ENCODE results near the gene SMKR1. TPM values are rescaled to one million over a fixed set of nuclear protein-coding genes. Genes with fewer than 3 reads are reported as not detected.
"Not testable (repeated sequence)": the region's sequence is repeated elsewhere in the genome, so short reads cannot be mapped to it uniquely, and the experiment has no call there.

Gene SMKR1
- total RNA-seq, 1 experiment from 2014 or later, result not detected

- intact Hi-C loops (cut with micrococcal nuclease; ENCODE audit: unreplicated experiment), result no loop called here
- peak; percentile 16 for DNase-seq
- no peak for TF ChIP-seq CTCF (IDR thresholded peaks at IDR 0.05; ENCODE audit: unreplicated experiment)
Measured at GRCh38 chr7:129530795-129531391, 28.6 kb downstream of the SMKR1 start.

GRCh38 chr7:129531721-129532120 lies 29.4 kb downstream of the SMKR1 start:
- CTCF ChIA-PET, result no interaction called here
- intact Hi-C loops (cut with micrococcal nuclease; ENCODE audit: unreplicated experiment), result no loop called here
- no peaks in the 10 kb centered on the region for H3K27me3 Mint-ChIP-seq (ENCODE audit: unreplicated experiment)
- DNase-seq, result no peak
- no peak for TF ChIP-seq CTCF (IDR thresholded peaks at IDR 0.05; ENCODE audit: unreplicated experiment)
- no TSS peak for BruUV-seq (replicated peaks)
- no peak overlapping the region for H3K4me3 Mint-ChIP-seq (ENCODE audit: low read depth, unreplicated experiment)
- no peaks in the 10 kb centered on the region for H3K9me3 Mint-ChIP-seq (ENCODE audit: low read depth, unreplicated experiment)
- H3K36me3 Mint-ChIP-seq (ENCODE audit: insufficient read depth, unreplicated experiment), result no peaks in the 10 kb centered on the region
- no peaks in the 10 kb centered on the region for H3K4me1 Mint-ChIP-seq (ENCODE audit: low read depth, unreplicated experiment)
- no peak overlapping the region for H3K27ac Mint-ChIP-seq (ENCODE audit: unreplicated experiment)

More at GRCh38 chr7:129530795-129531391, 28.6 kb downstream of the SMKR1 start:
- CTCF ChIA-PET, result no interaction called here
- Mint-ChIP-seq H3K4me3 (ENCODE audit: low read depth, unreplicated experiment) (no peak overlapping the region), H3K36me3 (ENCODE audit: insufficient read depth, unreplicated experiment) (no peaks in the 10 kb centered on the region), H3K4me1 (ENCODE audit: low read depth, unreplicated experiment) (no peaks in the 10 kb centered on the region), H3K9me3 (ENCODE audit: low read depth, unreplicated experiment) (no peaks in the 10 kb centered on the region), H3K27me3 (ENCODE audit: unreplicated experiment) (peaks cover 4% of the 10 kb centered on the region), H3K27ac (ENCODE audit: unreplicated experiment) (no peak overlapping the region)
- BruUV-seq (replicated peaks), result no TSS peak

- DNase-seq, result no peak
- intact Hi-C loops (cut with micrococcal nuclease; ENCODE audit: unreplicated experiment), result no loop called here
- no TSS peak for BruUV-seq (replicated peaks)
- H3K36me3 Mint-ChIP-seq (ENCODE audit: insufficient read depth, unreplicated experiment), result no peaks in the 10 kb centered on the region
- TF ChIP-seq CTCF (IDR thresholded peaks at IDR 0.05; ENCODE audit: unreplicated experiment), result no peak
- H3K9me3 Mint-ChIP-seq (ENCODE audit: low read depth, unreplicated experiment), result no peaks in the 10 kb centered on the region
- no peaks in the 10 kb centered on the region for H3K27me3 Mint-ChIP-seq (ENCODE audit: unreplicated experiment)
- H3K4me1 Mint-ChIP-seq (ENCODE audit: low read depth, unreplicated experiment), result no peaks in the 10 kb centered on the region
- no peak overlapping the region for H3K27ac Mint-ChIP-seq (ENCODE audit: unreplicated experiment)
- no peak overlapping the region for H3K4me3 Mint-ChIP-seq (ENCODE audit: low read depth, unreplicated experiment)
- CTCF ChIA-PET, result interaction anchor here (0.6 kb wide), 1 partner anchor 293 kb away, joined by 5 read pairs; no protein-coding TSS in a partner anchor
Measured at GRCh38 chr7:129532375-129532774, 30.0 kb downstream of the SMKR1 start.

- H3K4me1 Mint-ChIP-seq (ENCODE audit: low read depth, unreplicated experiment); BruUV-seq (replicated peaks); CTCF ChIA-PET; intact Hi-C loops (cut with micrococcal nuclease; ENCODE audit: unreplicated experiment); H3K36me3 Mint-ChIP-seq (ENCODE audit: insufficient read depth, unreplicated experiment); DNase-seq; H3K27ac Mint-ChIP-seq (ENCODE audit: unreplicated experiment); H3K27me3 Mint-ChIP-seq (ENCODE audit: unreplicated experiment); H3K9me3 Mint-ChIP-seq (ENCODE audit: low read depth, unreplicated experiment); H3K4me3 Mint-ChIP-seq (ENCODE audit: low read depth, unreplicated experiment): not testable (repeated sequence)
Measured at GRCh38 chr7:129534558-129535274, 32.4 kb downstream of the SMKR1 start.

GRCh38 chr7:129535896-129536295 lies 33.6 kb downstream of the SMKR1 start:
- no peaks in the 10 kb centered on the region for H3K36me3 Mint-ChIP-seq (ENCODE audit: insufficient read depth, unreplicated experiment)
- intact Hi-C loops (cut with micrococcal nuclease; ENCODE audit: unreplicated experiment), result no loop called here
- CTCF ChIA-PET, result interaction anchor here (0.9 kb wide), 1 partner anchor 18 kb away, joined by 4 read pairs; no protein-coding TSS in a partner anchor
- no peaks in the 10 kb centered on the region for H3K27me3 Mint-ChIP-seq (ENCODE audit: unreplicated experiment)
- DNase-seq, result no peak
- TF ChIP-seq CTCF (IDR thresholded peaks at IDR 0.05; ENCODE audit: unreplicated experiment), result no peak
- no peaks in the 10 kb centered on the region for H3K4me1 Mint-ChIP-seq (ENCODE audit: low read depth, unreplicated experiment)
- BruUV-seq (replicated peaks), result no TSS peak
- H3K4me3 Mint-ChIP-seq (ENCODE audit: low read depth, unreplicated experiment), result no peak overlapping the region
- H3K9me3 Mint-ChIP-seq (ENCODE audit: low read depth, unreplicated experiment), result no peaks in the 10 kb centered on the region
- H3K27ac Mint-ChIP-seq (ENCODE audit: unreplicated experiment), result no peak overlapping the region
